Measurements from ENCODE around the gene ATG2B. TPM values are rescaled to one million over a fixed set of nuclear protein-coding genes. Genes with fewer than 3 reads are reported as not detected.

ATG2B gene
- total RNA-seq, 2 experiments from 2014 or later, result 15.7 to 23.7 TPM

DNA sequence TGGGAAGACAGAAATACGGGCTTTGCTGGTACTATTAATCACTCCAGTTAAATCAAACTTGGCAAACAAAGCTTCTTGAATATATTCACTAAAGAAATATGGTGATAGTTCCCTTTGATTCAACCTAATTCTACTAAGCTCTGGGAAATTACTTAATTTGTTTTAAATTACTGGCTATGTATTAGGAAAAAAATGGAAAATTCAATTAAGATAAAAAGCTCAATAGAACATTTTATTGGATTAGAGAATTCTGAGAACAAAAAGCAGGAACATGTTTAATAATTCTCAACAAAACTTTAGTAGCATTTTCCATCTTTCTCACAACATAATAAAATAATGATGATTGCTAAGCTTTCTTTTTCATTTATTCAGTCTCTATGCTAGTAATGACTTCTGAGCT is 76.9 kb downstream of the ATG2B start:
- intact Hi-C loops (cut with micrococcal nuclease; ENCODE audit: unreplicated experiment), result no loop called here
- Histone ChIP-seq H3K9me3 (ENCODE audit: low read length) (no peaks in the 10 kb centered on the region), H3K36me3 (ENCODE audit: insufficient read depth, low read length) (peaks cover 31% of the 10 kb centered on the region), H3K4me2 (ENCODE audit: low read length) (no peak overlapping the region), H3K4me3 (ENCODE audit: low read depth, low read length, poor library complexity, severe bottlenecking) (no peak overlapping the region), H4K20me1 (ENCODE audit: insufficient read depth, low read length) (no peaks in the 10 kb centered on the region), H3K4me1 (ENCODE audit: insufficient read depth, low read length, poor library complexity, severe bottlenecking) (no peaks in the 10 kb centered on the region), H3K9me2 (ENCODE audit: insufficient read depth, low read length) (no peaks in the 10 kb centered on the region), H2AFZ (ENCODE audit: low read length) (no peak overlapping the region), H3K79me2 (ENCODE audit: insufficient read depth, low read depth, low read length) (no peaks in the 10 kb centered on the region), H3K27ac (ENCODE audit: low read depth, low read length, poor library complexity, severe bottlenecking) (no peak overlapping the region)
- TF ChIP-seq, protein P1, sequence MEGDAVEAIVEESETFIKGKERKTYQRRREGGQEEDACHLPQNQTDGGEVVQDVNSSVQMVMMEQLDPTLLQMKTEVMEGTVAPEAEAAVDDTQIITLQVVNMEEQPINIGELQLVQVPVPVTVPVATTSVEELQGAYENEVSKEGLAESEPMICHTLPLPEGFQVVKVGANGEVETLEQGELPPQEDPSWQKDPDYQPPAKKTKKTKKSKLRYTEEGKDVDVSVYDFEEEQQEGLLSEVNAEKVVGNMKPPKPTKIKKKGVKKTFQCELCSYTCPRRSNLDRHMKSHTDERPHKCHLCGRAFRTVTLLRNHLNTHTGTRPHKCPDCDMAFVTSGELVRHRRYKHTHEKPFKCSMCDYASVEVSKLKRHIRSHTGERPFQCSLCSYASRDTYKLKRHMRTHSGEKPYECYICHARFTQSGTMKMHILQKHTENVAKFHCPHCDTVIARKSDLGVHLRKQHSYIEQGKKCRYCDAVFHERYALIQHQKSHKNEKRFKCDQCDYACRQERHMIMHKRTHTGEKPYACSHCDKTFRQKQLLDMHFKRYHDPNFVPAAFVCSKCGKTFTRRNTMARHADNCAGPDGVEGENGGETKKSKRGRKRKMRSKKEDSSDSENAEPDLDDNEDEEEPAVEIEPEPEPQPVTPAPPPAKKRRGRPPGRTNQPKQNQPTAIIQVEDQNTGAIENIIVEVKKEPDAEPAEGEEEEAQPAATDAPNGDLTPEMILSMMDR (conservative IDR thresholded peaks at IDR 0.05; ENCODE audit: low read length), result no peak
- TF ChIP-seq EZH2phosphoT487 (IDR thresholded peaks at IDR 0.05; ENCODE audit: borderline replicate concordance, low read depth, low read length), result no peak
- POLR2A ChIA-PET, result no interaction called here
- CTCF ChIA-PET (ENCODE audit: unreplicated experiment), result no interaction called here
- DNase-seq (ENCODE audit: low spot score), result no peak
- BruUV-seq (replicated peaks), result no TSS peak

DNA sequence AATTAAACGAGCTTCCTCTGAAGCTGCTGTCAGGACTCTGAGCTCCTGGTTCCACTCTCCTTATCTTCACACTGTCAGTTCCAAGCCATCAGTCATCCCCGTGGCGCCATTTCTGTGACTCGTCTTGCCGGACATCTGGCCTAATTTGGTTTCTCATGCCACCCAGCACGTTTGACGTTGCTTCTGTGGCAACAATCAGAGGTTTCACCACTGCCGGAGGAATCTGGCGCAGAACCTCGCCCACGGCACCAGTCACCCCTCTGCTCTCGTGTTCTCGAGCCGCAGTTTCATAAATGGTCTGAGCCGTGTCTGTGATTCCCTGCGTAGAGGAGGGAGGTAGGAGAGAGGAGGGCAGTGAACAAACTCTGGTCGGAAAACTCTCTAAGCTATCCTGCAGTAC is 77.5 kb downstream of the ATG2B start:
- ChIA-PET CTCF (ENCODE audit: unreplicated experiment) (no interaction called here), POLR2A (no interaction called here)
- H3K4me3 ChIP-seq (ENCODE audit: low read depth, low read length, poor library complexity, severe bottlenecking), result no peak overlapping the region
- H4K20me1 ChIP-seq (ENCODE audit: insufficient read depth, low read length), result no peaks in the 10 kb centered on the region
- H3K4me2 ChIP-seq (ENCODE audit: low read length), result no peak overlapping the region
- H3K9me2 ChIP-seq (ENCODE audit: insufficient read depth, low read length), result no peaks in the 10 kb centered on the region
- H2AFZ ChIP-seq (ENCODE audit: low read length), result no peak overlapping the region
- intact Hi-C loops (cut with micrococcal nuclease; ENCODE audit: unreplicated experiment), result no loop called here
- no peaks in the 10 kb centered on the region for H3K9me3 ChIP-seq (ENCODE audit: low read length)
- H3K4me1 ChIP-seq (ENCODE audit: insufficient read depth, low read length, poor library complexity, severe bottlenecking), result no peaks in the 10 kb centered on the region
- DNase-seq (ENCODE audit: low spot score), result no peak
- H3K36me3 ChIP-seq (ENCODE audit: insufficient read depth, low read length), result peaks cover 27% of the 10 kb centered on the region
- no peak overlapping the region for H3K27ac ChIP-seq (ENCODE audit: low read depth, low read length, poor library complexity, severe bottlenecking)
- H3K79me2 ChIP-seq (ENCODE audit: insufficient read depth, low read depth, low read length), result no peaks in the 10 kb centered on the region
- BruUV-seq (replicated peaks), result no TSS peak
- no peak for TF ChIP-seq EZH2phosphoT487 (IDR thresholded peaks at IDR 0.05; ENCODE audit: borderline replicate concordance, low read depth, low read length)
- TF ChIP-seq, protein P1 (conservative IDR thresholded peaks at IDR 0.05; ENCODE audit: low read length), result no peak

DNA sequence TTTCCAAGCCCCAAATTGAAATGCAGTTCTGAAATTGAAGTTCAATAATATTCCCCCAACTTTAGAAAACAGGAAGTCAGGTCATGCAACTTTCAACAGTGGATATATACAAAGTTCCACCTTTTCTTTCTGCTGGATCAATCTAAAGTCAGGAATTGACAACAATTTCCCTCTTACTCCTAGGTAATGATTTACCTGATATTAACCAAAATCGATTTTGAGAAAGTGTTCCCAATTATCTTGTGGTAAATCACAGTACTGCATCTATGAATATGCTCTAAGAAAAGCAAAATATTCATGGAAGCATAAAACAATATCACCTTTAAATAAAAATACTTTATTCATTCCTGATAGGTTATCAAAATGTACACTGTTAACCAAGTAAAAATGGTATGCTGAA is 78.7 kb downstream of the ATG2B start:
- Histone ChIP-seq H2AFZ (ENCODE audit: low read length) (no peak overlapping the region), H3K79me2 (ENCODE audit: insufficient read depth, low read depth, low read length) (no peaks in the 10 kb centered on the region), H3K9me2 (ENCODE audit: insufficient read depth, low read length) (no peaks in the 10 kb centered on the region), H3K27ac (ENCODE audit: low read depth, low read length, poor library complexity, severe bottlenecking) (no peak overlapping the region), H3K4me2 (ENCODE audit: low read length) (no peak overlapping the region), H3K4me3 (ENCODE audit: low read depth, low read length, poor library complexity, severe bottlenecking) (no peak overlapping the region), H4K20me1 (ENCODE audit: insufficient read depth, low read length) (no peaks in the 10 kb centered on the region), H3K36me3 (ENCODE audit: insufficient read depth, low read length) (peaks cover 15% of the 10 kb centered on the region), H3K4me1 (ENCODE audit: insufficient read depth, low read length, poor library complexity, severe bottlenecking) (no peaks in the 10 kb centered on the region), H3K9me3 (ENCODE audit: low read length) (no peaks in the 10 kb centered on the region)
- CTCF ChIA-PET (ENCODE audit: unreplicated experiment), result no interaction called here
- POLR2A ChIA-PET, result no interaction called here
- no peak for DNase-seq (ENCODE audit: low spot score)
- no TSS peak for BruUV-seq (replicated peaks)
- TF ChIP-seq, protein P1 (conservative IDR thresholded peaks at IDR 0.05; ENCODE audit: low read length), result no peak
- no peak for TF ChIP-seq EZH2phosphoT487 (IDR thresholded peaks at IDR 0.05; ENCODE audit: borderline replicate concordance, low read depth, low read length)
- intact Hi-C loops (cut with micrococcal nuclease; ENCODE audit: unreplicated experiment), result no loop called here

Measured in OCI-LY7 (cell line).